H9 (cell line): ENCODE measurements around the gene TRERF1. TPM values are rescaled to one million over a fixed set of nuclear protein-coding genes. Genes with fewer than 3 reads are reported as not detected.
A peak's percentile ranks its signal among the peaks of the same experiment; 100 is the strongest.

Source experiments
- DNase-seq: peaks from one replicate; pipeline ENCODE4 v3.0.0-alpha.2; 2017
- H2AFZ ChIP-seq: one replicate; pipeline ENCODE4 v1.6.1; 2013; ENCODE audit warnings: mild to moderate bottlenecking, low read length, control low read depth, moderate library complexity
- H2AK5ac ChIP-seq: 2 replicates; pipeline ENCODE4 v1.6.1; 2013; ENCODE audit warnings: low read length, control low read depth, mixed read lengths; ENCODE audit not compliant: insufficient read length
- H2BK120ac ChIP-seq: one replicate; pipeline ENCODE4 v1.6.1; 2013; ENCODE audit warnings: low read depth, mild to moderate bottlenecking, low read length, control low read depth, inconsistent platforms; ENCODE audit not compliant: poor library complexity, severe bottlenecking
- H2BK12ac ChIP-seq: 2 replicates; pipeline ENCODE4 v1.6.1; 2013; ENCODE audit warnings: low read length, control low read depth, mixed read lengths, low read depth; ENCODE audit not compliant: insufficient read length
- H2BK15ac ChIP-seq: 2 replicates; pipeline ENCODE4 v1.6.1; 2013; ENCODE audit warnings: low read depth, low read length, control low read depth
- H2BK20ac ChIP-seq: one replicate; pipeline ENCODE4 v1.6.1; 2013; ENCODE audit warnings: low read depth, mild to moderate bottlenecking, low read length, control low read depth, inconsistent platforms; ENCODE audit not compliant: poor library complexity, severe bottlenecking
- H2BK5ac ChIP-seq: 2 replicates; pipeline ENCODE4 v1.6.1; 2013; ENCODE audit warnings: low read length, control low read depth, mixed read lengths; ENCODE audit not compliant: insufficient read length
- H3K14ac ChIP-seq: 2 replicates; pipeline ENCODE4 v1.6.1; 2013; ENCODE audit warnings: low read length, control low read depth; ENCODE audit not compliant: insufficient read depth
- H3K18ac ChIP-seq: 2 replicates; pipeline ENCODE4 v1.6.1; 2013; ENCODE audit warnings: low read depth, mild to moderate bottlenecking, mixed read lengths, low read length, control low read depth; ENCODE audit not compliant: insufficient read length
- H3K23ac ChIP-seq: 2 replicates; pipeline ENCODE4 v1.6.1; 2013; ENCODE audit warnings: low read length, control low read depth, mixed read lengths, low read depth; ENCODE audit not compliant: insufficient read length
- H3K23me2 ChIP-seq: 2 replicates; pipeline ENCODE4 v1.6.1; 2013; ENCODE audit warnings: low read depth, mild to moderate bottlenecking, mixed read lengths, low read length, control low read depth; ENCODE audit not compliant: insufficient read length, poor library complexity, severe bottlenecking
- H3K27ac ChIP-seq: 2 replicates; pipeline ENCODE4 v1.5.1; 2013; ENCODE audit warnings: low read length, control low read depth, mixed read lengths, low read depth; ENCODE audit not compliant: insufficient read length
- H3K27me3 ChIP-seq: 2 replicates; pipeline ENCODE4 v1.6.1; 2013; ENCODE audit warnings: low read length, control low read depth, inconsistent platforms; ENCODE audit not compliant: insufficient read depth
- H3K4ac ChIP-seq: 2 replicates; pipeline ENCODE4 v1.6.1; 2013; ENCODE audit warnings: low read depth, mild to moderate bottlenecking, control low read depth, inconsistent platforms, low read length, moderate library complexity
- H3K4me1 ChIP-seq: 2 replicates; pipeline ENCODE4 v1.6.1; 2013; ENCODE audit warnings: low read length, control low read depth, inconsistent platforms; ENCODE audit not compliant: insufficient read depth
- H3K4me2 ChIP-seq: 2 replicates; pipeline ENCODE4 v1.6.1; 2013; ENCODE audit warnings: low read length, control low read depth, mixed read lengths; ENCODE audit not compliant: insufficient read length, insufficient read depth
- H3K56ac ChIP-seq: 2 replicates; pipeline ENCODE4 v1.6.1; 2013; ENCODE audit warnings: low read depth, mild to moderate bottlenecking, mixed read lengths, low read length, control low read depth; ENCODE audit not compliant: insufficient read length
- H3K79me1 ChIP-seq: 2 replicates; pipeline ENCODE4 v1.6.1; 2013; ENCODE audit warnings: low read depth, mild to moderate bottlenecking, moderate library complexity, low read length, control low read depth, inconsistent platforms; ENCODE audit not compliant: insufficient read depth, poor library complexity, severe bottlenecking
- H3K79me2 ChIP-seq: 2 replicates; pipeline ENCODE4 v1.6.1; 2013; ENCODE audit warnings: low read length, control low read depth, inconsistent platforms; ENCODE audit not compliant: insufficient read depth
- H3K9ac ChIP-seq: 2 replicates; pipeline ENCODE4 v1.6.1; 2013; ENCODE audit warnings: low read length, control low read depth, mixed read lengths; ENCODE audit not compliant: insufficient read length; ENCODE audit errors: extremely low read depth
- H3K9me3 ChIP-seq: one replicate; pipeline ENCODE4 v1.6.1; 2013; ENCODE audit warnings: low read depth, low read length, inconsistent platforms; ENCODE audit not compliant: control insufficient read depth
- H3T11ph ChIP-seq: one replicate; pipeline ENCODE4 v1.6.1; 2013; ENCODE audit warnings: mild to moderate bottlenecking, low read length, control low read depth, inconsistent platforms
- H4K20me1 ChIP-seq: one replicate; pipeline ENCODE4 v1.6.1; 2013; ENCODE audit not compliant: control insufficient read depth, insufficient read length, insufficient read depth
- H4K5ac ChIP-seq: 2 replicates; pipeline ENCODE4 v1.6.1; 2013; ENCODE audit warnings: low read depth, mild to moderate bottlenecking, mixed read lengths, low read length, control low read depth; ENCODE audit not compliant: insufficient read length
- H4K8ac ChIP-seq: replicated peaks from 2 replicates; pipeline ENCODE4 v1.6.1; 2013; ENCODE audit warnings: low read length, control low read depth, mixed read lengths, low read depth; ENCODE audit not compliant: insufficient read length
- H4K91ac ChIP-seq: 2 replicates; pipeline ENCODE4 v1.6.1; 2013; ENCODE audit warnings: low read depth, mild to moderate bottlenecking, moderate library complexity, mixed read lengths, low read length, control low read depth; ENCODE audit not compliant: insufficient read length
- H3K27ac Mint-ChIP-seq, 3 experiments: 2 replicates in 2 of 3; 3 replicates in 1 of 3; pipeline ENCODE4 v1.8.0; 2020 to 2021; ENCODE audit warnings: mixed read lengths in 3 of 3, mild to moderate bottlenecking in 1 of 3, moderate library complexity in 1 of 3
- H3K27me3 Mint-ChIP-seq: 2 replicates; pipeline ENCODE4 v1.8.0; 2021; ENCODE audit warnings: low read depth, mild to moderate bottlenecking, moderate library complexity, mixed read lengths
- H3K36me3 Mint-ChIP-seq, 3 experiments: 2 replicates in 2 of 3; 3 replicates in 1 of 3; pipeline ENCODE4 v1.8.0; 2020 to 2021; ENCODE audit warnings: low read depth in 3 of 3, mixed read lengths in 3 of 3; ENCODE audit not compliant: insufficient read depth in 1 of 3
- H3K4me1 Mint-ChIP-seq, 2 experiments: 2 replicates each; pipeline ENCODE4 v1.8.0; 2020; ENCODE audit warnings: mixed read lengths in 2 of 2
- H3K4me3 Mint-ChIP-seq, 2 experiments: 2 replicates in 1 of 2; 3 replicates in 1 of 2; pipeline ENCODE4 v1.8.0; 2020 to 2021; ENCODE audit warnings: mild to moderate bottlenecking in 2 of 2, mixed read lengths in 2 of 2, moderate library complexity in 1 of 2
- H3K9me3 Mint-ChIP-seq, 2 experiments: 2 replicates in 1 of 2; 3 replicates in 1 of 2; pipeline ENCODE4 v1.8.0; 2020; ENCODE audit warnings: mild to moderate bottlenecking in 2 of 2, mixed read lengths in 2 of 2, moderate library complexity in 1 of 2
- WGBS: extraction: QIAGEN DNeasy Blood & Tissue Kit; methylation state at CpG from one replicate; pipeline ENCODE4 v1.1.7; 2013; ENCODE audit warnings: missing lambda C conversion rate, low lambda C conversion rate, mixed read lengths; ENCODE audit not compliant: insufficient read length; ENCODE audit errors: extremely low coverage; 5-methylcytosine and 5-hydroxymethylcytosine counted together
- total RNA-seq: library from RNA; stranded (reverse); gene quantifications from 2 replicates; pipeline ENCODE4 v1.2.1, GENCODE V29; 2021
- TF ChIP-seq, protein P1 (sequence below): fragments of 200-600 bp; sonication (generic); conservative IDR thresholded peaks from 3 replicates; pipeline ENCODE4 v1.8.0; 2021; ENCODE audit warnings: antibody characterized with exemption, mild to moderate bottlenecking

Gene TRERF1
- total RNA-seq, 1 experiment from 2014 or later = 19.7 TPM

DNA sequence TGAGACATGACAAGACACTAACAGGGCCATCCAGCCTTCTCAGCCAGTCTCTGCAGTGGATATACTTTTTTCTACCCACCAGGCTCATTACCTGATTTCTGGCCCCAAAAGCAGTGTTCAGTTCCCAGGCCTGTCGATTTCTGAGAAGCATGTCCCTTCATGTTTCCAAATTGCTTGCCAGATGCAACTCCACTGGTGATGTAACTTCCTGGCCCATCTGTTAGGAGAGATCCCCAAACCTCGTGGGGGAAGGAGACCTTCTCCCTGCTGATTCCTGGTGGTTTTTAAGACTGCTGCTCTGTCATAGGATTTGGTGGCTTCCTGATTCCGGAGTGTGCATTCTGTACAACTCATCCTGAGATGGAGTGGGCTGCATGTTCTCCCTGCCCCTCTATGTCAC lies 202.4 kb downstream of the TRERF1 start:
- no peaks in the 10 kb centered on the region for H3K9me3 ChIP-seq
- no peak overlapping the region for H2BK5ac ChIP-seq
- H3K27me3 ChIP-seq = no peaks in the 10 kb centered on the region
- Mint-ChIP-seq H3K9me3 (no peaks in the 10 kb centered on the region), H3K4me3 (no peak overlapping the region), H3K36me3 (peaks cover 38 to 76% (median 75%) of the 10 kb centered on the region in 3 experiments; a peak in 6 of 7 replicates), H3K27me3 (no peaks in the 10 kb centered on the region; the same call in 1 of the 2 replicates), H3K4me1 (peaks cover 2 to 18% of the 10 kb centered on the region in 2 experiments; a peak in 3 of 4 replicates), H3K27ac (peak overlapping the region in 2 of 3 experiments; percentile 13 to 56; a peak in 1 of 7 replicates)
- H3K79me1 ChIP-seq = no peaks in the 10 kb centered on the region
- no peak overlapping the region for H4K91ac ChIP-seq
- no peak overlapping the region for H4K8ac ChIP-seq
- no peak overlapping the region for H3T11ph ChIP-seq
- H3K14ac ChIP-seq = no peak overlapping the region
- H3K79me2 ChIP-seq = no peaks in the 10 kb centered on the region
- no peak overlapping the region for H3K18ac ChIP-seq
- H4K20me1 ChIP-seq = no peaks in the 10 kb centered on the region
- H2BK20ac ChIP-seq = no peak overlapping the region
- H3K27ac ChIP-seq = no peak overlapping the region
- no peak overlapping the region for H3K23ac ChIP-seq
- no peak for DNase-seq
- no peak overlapping the region for H3K4me2 ChIP-seq
- no peak overlapping the region for H2AFZ ChIP-seq
- no peak overlapping the region for H2BK120ac ChIP-seq
- TF ChIP-seq, protein P1, sequence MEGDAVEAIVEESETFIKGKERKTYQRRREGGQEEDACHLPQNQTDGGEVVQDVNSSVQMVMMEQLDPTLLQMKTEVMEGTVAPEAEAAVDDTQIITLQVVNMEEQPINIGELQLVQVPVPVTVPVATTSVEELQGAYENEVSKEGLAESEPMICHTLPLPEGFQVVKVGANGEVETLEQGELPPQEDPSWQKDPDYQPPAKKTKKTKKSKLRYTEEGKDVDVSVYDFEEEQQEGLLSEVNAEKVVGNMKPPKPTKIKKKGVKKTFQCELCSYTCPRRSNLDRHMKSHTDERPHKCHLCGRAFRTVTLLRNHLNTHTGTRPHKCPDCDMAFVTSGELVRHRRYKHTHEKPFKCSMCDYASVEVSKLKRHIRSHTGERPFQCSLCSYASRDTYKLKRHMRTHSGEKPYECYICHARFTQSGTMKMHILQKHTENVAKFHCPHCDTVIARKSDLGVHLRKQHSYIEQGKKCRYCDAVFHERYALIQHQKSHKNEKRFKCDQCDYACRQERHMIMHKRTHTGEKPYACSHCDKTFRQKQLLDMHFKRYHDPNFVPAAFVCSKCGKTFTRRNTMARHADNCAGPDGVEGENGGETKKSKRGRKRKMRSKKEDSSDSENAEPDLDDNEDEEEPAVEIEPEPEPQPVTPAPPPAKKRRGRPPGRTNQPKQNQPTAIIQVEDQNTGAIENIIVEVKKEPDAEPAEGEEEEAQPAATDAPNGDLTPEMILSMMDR = no peak
- no peak overlapping the region for H4K5ac ChIP-seq
- H2AK5ac ChIP-seq = no peak overlapping the region
- H2BK12ac ChIP-seq = no peak overlapping the region
- no peaks in the 10 kb centered on the region for H3K23me2 ChIP-seq
- H3K4me1 ChIP-seq = no peaks in the 10 kb centered on the region
- H3K4ac ChIP-seq = no peak overlapping the region
- no peak overlapping the region for H2BK15ac ChIP-seq
- H3K9ac ChIP-seq = no peak overlapping the region
- no peak overlapping the region for H3K56ac ChIP-seq
- WGBS = no CpG with 5 or more reads among the region's 3 CpGs
